HepG2 (cell line): ENCODE measurements around the gene NEDD8. TPM values are rescaled to one million over a fixed set of nuclear protein-coding genes. Genes with fewer than 3 reads are reported as not detected.

Experiments
- ARNTL ChIP-seq: sonication (generic); formaldehyde crosslinking; IDR thresholded peaks from 2 replicates; pipeline ENCODE4 v1.4.0; 2020; ENCODE audit warnings: mild to moderate bottlenecking, missing genetic modification reagents
- ETS1 ChIP-seq: sonication (generic); formaldehyde crosslinking; IDR thresholded peaks from 2 replicates; pipeline ENCODE4 v1.4.0; 2020; ENCODE audit warnings: missing genetic modification reagents
- GPN1 ChIP-seq: sonication (generic); formaldehyde crosslinking; IDR thresholded peaks from 2 replicates; pipeline ENCODE4 v1.5.1; 2020; ENCODE audit warnings: missing genetic modification reagents, borderline replicate concordance
- HINFP ChIP-seq: sonication (generic); formaldehyde crosslinking; IDR thresholded peaks from 2 replicates; pipeline ENCODE4 v1.4.0; 2020; ENCODE audit warnings: low read depth, mild to moderate bottlenecking, missing genetic modification reagents
- ISL2 ChIP-seq: sonication (generic); formaldehyde crosslinking; IDR thresholded peaks from 2 replicates; pipeline ENCODE4 v1.5.0; 2020; ENCODE audit warnings: missing genetic modification reagents
- MAFG ChIP-seq: sonication (generic); formaldehyde crosslinking; IDR thresholded peaks from 2 replicates; pipeline ENCODE4 v1.5.1; 2020; ENCODE audit warnings: mild to moderate bottlenecking, missing genetic modification reagents
- RFX3 ChIP-seq: IDR thresholded peaks from 2 replicates; pipeline ENCODE4 v1.6.1; 2016; ENCODE audit warnings: missing biosample characterization, missing genetic modification reagents
- TEAD2 ChIP-seq: sonication (generic); formaldehyde crosslinking; IDR thresholded peaks from 2 replicates; pipeline ENCODE4 v1.9.0; 2021; ENCODE audit warnings: missing genetic modification reagents
- ZNF10 ChIP-seq: sonication (generic); formaldehyde crosslinking; IDR thresholded peaks from 2 replicates; pipeline ENCODE4 v1.4.0; 2020; ENCODE audit warnings: mild to moderate bottlenecking, low read depth, missing genetic modification reagents, borderline replicate concordance
- ZNF136 ChIP-seq: sonication (generic); formaldehyde crosslinking; IDR thresholded peaks from 2 replicates; pipeline ENCODE4 v1.8.1; 2022; ENCODE audit warnings: low read depth, mild to moderate bottlenecking, moderate library complexity, missing genetic modification reagents
- ZNF230 ChIP-seq: sonication (generic); formaldehyde crosslinking; IDR thresholded peaks from 2 replicates; pipeline ENCODE4 v1.4.0; 2020; ENCODE audit warnings: mild to moderate bottlenecking, missing genetic modification reagents
- ZNF280B ChIP-seq: sonication (generic); formaldehyde crosslinking; IDR thresholded peaks from 2 replicates; pipeline ENCODE4 v1.5.0; 2020; ENCODE audit warnings: missing genetic modification reagents, mild to moderate bottlenecking, borderline replicate concordance
- ZNF3 ChIP-seq: IDR thresholded peaks from 2 replicates; pipeline ENCODE4 v1.7.0; 2017; ENCODE audit warnings: inconsistent platforms
- ZNF451 ChIP-seq: sonication (generic); formaldehyde crosslinking; IDR thresholded peaks from 2 replicates; pipeline ENCODE4 v1.5.0; 2020; ENCODE audit warnings: mild to moderate bottlenecking, missing genetic modification reagents
- ZNF547 ChIP-seq: sonication (generic); formaldehyde crosslinking; IDR thresholded peaks from 2 replicates; pipeline ENCODE4 v1.5.1; 2020; ENCODE audit warnings: mild to moderate bottlenecking, missing genetic modification reagents
- ZNF557 ChIP-seq: sonication (generic); formaldehyde crosslinking; IDR thresholded peaks from 2 replicates; pipeline ENCODE4 v1.4.0; 2020; ENCODE audit warnings: missing genetic modification reagents
- ZNF670 ChIP-seq: sonication (generic); formaldehyde crosslinking; IDR thresholded peaks from 2 replicates; pipeline ENCODE4 v1.8.0; 2022; ENCODE audit warnings: mild to moderate bottlenecking, missing genetic modification reagents, borderline replicate concordance
- ZNF747 ChIP-seq: sonication (generic); formaldehyde crosslinking; IDR thresholded peaks from 2 replicates; pipeline ENCODE4 v1.8.1; 2023; ENCODE audit warnings: missing genetic modification reagents, mild to moderate bottlenecking, borderline replicate concordance
- polyA plus RNA-seq, 8 experiments: library from polyadenylated mRNA; depleted of rRNA in 3 of 8; stranded (reverse) in 7 of 8; unstranded in 1 of 8; fragments of >200 nt; fragmentation: Illumina TruSeq in 4 of 8; extraction: Trizol in 4 of 8; gene quantifications; 2 replicates each; pipeline versions ENCODE4 v1.2.1 to v1.2.3, GENCODE V29; 2011 to 2016; ENCODE audit warnings: low read depth in 4 of 8, missing spikeins in 1 of 8, mixed read lengths in 1 of 8; ENCODE audit not compliant: insufficient read depth in 1 of 8
- total RNA-seq, 5 experiments: library from RNA; depleted of rRNA; stranded (reverse); fragments of >200 nt; fragmentation: Illumina TruSeq; extraction: Trizol; gene quantifications; 2 replicates each; pipeline ENCODE4 v1.2.3, GENCODE V29; 2016; ENCODE audit warnings: low read depth in 1 of 5
- TF ChIP-seq, protein P1 (sequence below): sonication (generic); formaldehyde crosslinking; IDR thresholded peaks from 2 replicates; pipeline ENCODE4 v1.4.0; 2020; ENCODE audit warnings: missing genetic modification reagents, borderline replicate concordance
- TF ChIP-seq, protein P2 (sequence below): sonication (generic); formaldehyde crosslinking; IDR thresholded peaks from 2 replicates; pipeline ENCODE4 v1.9.0; 2021; ENCODE audit warnings: missing genetic modification reagents, borderline replicate concordance

NEDD8 gene
- total and polyA plus RNA-seq, 2 of the 13 experiments (the other 11 are each of a cell fraction or from before 2014, with no cell fraction given), result 535 to 713 TPM

- TF ChIP-seq, protein P1, sequence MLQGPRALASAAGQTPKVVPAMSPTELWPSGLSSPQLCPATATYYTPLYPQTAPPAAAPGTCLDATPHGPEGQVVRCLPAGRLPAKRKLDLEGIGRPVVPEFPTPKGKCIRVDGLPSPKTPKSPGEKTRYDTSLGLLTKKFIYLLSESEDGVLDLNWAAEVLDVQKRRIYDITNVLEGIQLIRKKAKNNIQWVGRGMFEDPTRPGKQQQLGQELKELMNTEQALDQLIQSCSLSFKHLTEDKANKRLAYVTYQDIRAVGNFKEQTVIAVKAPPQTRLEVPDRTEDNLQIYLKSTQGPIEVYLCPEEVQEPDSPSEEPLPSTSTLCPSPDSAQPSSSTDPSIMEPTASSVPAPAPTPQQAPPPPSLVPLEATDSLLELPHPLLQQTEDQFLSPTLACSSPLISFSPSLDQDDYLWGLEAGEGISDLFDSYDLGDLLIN, result peak; percentile 82; the same call in 1 of the 2 replicates
- TF ChIP-seq ZNF747 (peak; percentile 100), TEAD2 (CRISPR knock-in tag) (peak; percentile 96), ISL2 (CRISPR knock-in tag) (peak; percentile 93), ZNF451 (CRISPR knock-in tag) (peak; percentile 99), ZNF3 (peak; percentile 30; the same call in 1 of the 2 replicates), ETS1 (peak; percentile 98), MAFG (CRISPR knock-in tag) (peak; percentile 71; the same call in 1 of the 2 replicates), RFX3 (peak; percentile 96), ZNF10 (CRISPR knock-in tag) (no peak; the same call in 1 of the 2 replicates), ZNF230 (CRISPR knock-in tag) (peak; percentile 99), ZNF557 (CRISPR knock-in tag) (peak; percentile 36; the same call in 1 of the 2 replicates), ZNF136 (peak; percentile 100), HINFP (CRISPR knock-in tag) (peak; percentile 94), GPN1 (CRISPR knock-in tag) (peak; percentile 45), ZNF670 (no peak), ARNTL (CRISPR knock-in tag) (peak; percentile 91), ZNF547 (CRISPR knock-in tag) (peak; percentile 100), ZNF280B (CRISPR knock-in tag) (peak; percentile 97)
- TF ChIP-seq, protein P2, sequence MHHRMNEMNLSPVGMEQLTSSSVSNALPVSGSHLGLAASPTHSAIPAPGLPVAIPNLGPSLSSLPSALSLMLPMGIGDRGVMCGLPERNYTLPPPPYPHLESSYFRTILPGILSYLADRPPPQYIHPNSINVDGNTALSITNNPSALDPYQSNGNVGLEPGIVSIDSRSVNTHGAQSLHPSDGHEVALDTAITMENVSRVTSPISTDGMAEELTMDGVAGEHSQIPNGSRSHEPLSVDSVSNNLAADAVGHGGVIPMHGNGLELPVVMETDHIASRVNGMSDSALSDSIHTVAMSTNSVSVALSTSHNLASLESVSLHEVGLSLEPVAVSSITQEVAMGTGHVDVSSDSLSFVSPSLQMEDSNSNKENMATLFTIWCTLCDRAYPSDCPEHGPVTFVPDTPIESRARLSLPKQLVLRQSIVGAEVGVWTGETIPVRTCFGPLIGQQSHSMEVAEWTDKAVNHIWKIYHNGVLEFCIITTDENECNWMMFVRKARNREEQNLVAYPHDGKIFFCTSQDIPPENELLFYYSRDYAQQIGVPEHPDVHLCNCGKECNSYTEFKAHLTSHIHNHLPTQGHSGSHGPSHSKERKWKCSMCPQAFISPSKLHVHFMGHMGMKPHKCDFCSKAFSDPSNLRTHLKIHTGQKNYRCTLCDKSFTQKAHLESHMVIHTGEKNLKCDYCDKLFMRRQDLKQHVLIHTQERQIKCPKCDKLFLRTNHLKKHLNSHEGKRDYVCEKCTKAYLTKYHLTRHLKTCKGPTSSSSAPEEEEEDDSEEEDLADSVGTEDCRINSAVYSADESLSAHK, result peak; percentile 79; the same call in 1 of the 2 replicates
Observed at GRCh38 chr14:24195186-24196070, 36.7 kb downstream of the NEDD8 start, which contains the start of gene TM9SF1 (continued).
